CD4-positive, alpha-beta T cell treated with Interleukin-12 subunit alpha and Interleukin-12 subunit beta, for 1 hour (primary cell): ENCODE results near the gene TSPAN32.

Experiments used
- DNase-seq: peaks from one replicate; pipeline ENCODE4 v3.0.0-alpha.2; 2020

Gene TSPAN32

GRCh38 chr11:2304506-2305139 is 2.8 kb downstream of the TSPAN32 start:
- DNase-seq: no peak

GRCh38 chr11:2305140-2305778 is 3.4 kb downstream of the TSPAN32 start:
- DNase-seq: peak; percentile 82

DNA sequence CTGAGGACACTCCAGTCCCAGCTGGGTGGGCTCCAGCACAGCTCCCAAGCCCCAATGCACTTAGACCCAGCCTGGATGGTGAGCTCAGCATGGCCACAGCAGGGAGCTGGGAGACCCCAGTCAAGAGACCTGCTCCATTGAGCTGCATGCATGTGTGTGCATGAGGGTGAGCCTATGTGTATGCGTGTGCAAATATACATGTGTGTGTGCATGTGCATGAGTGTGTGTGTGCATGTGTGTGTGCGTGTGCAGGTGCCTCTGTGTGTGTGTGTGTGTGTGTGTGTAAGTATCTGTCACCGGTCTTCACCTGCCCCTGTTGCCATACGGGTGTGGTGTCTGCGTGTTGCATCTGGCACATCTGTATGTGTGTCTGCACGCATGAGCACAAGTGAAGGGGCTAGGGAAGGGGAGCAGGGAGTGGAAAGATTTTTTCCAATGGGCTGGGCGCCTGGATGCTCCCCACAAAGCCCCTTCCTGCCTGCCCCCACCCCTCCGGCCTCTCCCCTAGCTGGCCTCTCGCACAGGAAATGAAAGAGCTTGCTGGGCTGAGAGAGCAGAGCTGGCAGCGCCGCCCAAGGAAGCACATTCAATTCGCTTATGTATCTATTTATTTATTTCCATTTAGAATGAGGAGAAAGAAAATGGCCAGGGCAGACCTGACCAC is 4.1 kb downstream of the TSPAN32 start:
- peak; percentile 21 for DNase-seq

DNA sequence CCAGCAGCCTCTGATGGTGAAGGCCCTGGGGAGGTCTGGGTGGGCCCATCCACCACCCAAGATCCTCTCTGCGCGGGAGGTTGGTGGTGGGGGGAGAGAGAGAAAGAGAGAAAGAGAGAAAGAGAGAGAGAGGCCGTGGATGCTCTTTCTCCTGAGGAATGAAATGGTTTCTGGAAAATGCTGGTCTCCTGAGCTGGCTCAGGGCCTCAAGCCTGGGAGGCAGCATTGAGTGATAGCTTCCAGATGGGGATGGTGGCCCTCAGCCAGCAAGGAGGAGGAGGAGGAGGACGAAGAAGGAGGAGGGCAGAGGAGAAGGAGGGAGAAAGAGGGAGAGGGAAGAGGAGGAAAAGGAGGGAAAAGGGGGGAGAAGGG is 4.6 kb downstream of the TSPAN32 start:
- DNase-seq: no peak

GRCh38 chr11:2306877-2307500 is 5.2 kb downstream of the TSPAN32 start:
- DNase-seq: no peak

GRCh38 chr11:2307501-2308331 is 5.9 kb downstream of the TSPAN32 start:
- DNase-seq: no peak

GRCh38 chr11:2308713-2309112 is 6.9 kb downstream of the TSPAN32 start:
- no peak for DNase-seq

- DNase-seq: no peak
These were observed 7.6 kb downstream of the TSPAN32 start for GRCh38 chr11:2309251-2310072.

DNA sequence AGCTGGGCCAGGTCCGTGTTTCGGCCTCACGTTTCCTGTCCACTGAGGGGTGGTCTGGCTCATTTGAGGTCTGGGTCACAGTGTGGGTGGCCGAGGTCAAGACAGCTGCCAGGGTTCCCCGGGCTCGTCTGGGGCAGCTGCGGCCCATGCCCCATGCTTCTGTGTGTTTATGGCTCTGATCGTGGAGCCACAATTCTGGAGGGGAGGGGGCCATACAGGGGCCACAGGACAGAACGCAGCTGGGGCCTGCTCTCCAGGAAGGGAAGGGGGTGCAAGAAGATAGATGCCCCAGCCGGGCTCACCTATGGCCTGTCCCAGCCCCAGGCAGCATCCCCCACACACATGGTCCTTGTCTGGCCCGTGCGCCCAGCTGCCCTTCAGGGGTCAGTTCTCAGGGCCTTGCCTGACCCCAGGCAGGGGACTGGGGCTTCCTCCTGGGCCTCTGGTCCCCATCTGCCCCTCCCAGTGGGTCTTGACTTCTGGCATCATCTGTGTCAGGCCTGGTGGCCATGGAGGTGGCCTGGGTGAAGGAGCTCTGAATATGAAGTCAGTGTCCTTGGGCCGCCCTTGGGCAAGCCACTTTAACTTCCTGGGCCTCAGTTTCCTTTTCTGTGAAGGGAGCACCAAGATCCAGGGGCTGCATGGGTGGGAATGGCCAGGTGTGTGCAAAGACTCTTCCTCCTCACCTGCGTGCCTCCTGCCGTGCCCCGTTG is 8.4 kb downstream of the TSPAN32 start:
- no peak for DNase-seq

GRCh38 chr11:2310786-2311352 is 9.1 kb downstream of the TSPAN32 start:
- no peak for DNase-seq

DNA sequence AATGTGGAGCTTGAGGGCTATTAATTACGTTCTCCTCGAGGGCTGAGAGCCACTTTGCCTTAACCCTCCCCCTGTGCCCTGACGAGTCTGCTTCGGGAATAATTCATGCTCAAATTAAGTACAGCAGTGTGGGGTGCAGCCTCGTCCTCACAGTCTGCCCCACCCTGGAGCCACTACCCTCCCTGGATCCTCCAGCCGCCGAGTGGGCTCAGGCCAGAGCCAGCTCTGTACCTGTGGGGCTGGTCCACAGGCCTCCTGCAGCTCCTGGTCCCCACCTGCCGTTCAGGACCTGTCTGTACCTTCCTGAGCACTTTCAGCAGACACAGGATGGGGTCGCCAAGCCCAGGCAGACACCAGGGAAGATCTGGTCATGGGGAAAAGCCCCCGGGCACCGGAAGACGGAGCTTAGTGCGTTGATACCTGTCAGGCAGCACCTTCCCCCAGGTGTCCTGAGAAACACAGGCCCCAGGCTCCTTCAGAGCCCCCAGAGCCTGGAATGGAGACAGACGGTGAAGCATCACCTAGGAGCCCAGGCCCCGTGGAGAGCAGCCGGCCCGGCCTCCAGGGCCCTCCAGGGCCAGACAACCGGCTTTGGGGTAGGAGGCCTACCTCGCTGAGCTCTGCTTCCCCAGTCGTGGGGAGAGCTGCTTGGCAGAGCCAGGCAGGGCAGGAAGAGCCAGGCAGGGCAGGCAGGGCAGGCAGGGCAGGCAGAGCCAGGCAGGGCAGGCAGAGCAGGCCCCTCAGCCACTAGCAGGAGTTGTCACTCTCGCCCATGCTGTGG is 9.7 kb downstream of the TSPAN32 start:
- no peak for DNase-seq

DNA sequence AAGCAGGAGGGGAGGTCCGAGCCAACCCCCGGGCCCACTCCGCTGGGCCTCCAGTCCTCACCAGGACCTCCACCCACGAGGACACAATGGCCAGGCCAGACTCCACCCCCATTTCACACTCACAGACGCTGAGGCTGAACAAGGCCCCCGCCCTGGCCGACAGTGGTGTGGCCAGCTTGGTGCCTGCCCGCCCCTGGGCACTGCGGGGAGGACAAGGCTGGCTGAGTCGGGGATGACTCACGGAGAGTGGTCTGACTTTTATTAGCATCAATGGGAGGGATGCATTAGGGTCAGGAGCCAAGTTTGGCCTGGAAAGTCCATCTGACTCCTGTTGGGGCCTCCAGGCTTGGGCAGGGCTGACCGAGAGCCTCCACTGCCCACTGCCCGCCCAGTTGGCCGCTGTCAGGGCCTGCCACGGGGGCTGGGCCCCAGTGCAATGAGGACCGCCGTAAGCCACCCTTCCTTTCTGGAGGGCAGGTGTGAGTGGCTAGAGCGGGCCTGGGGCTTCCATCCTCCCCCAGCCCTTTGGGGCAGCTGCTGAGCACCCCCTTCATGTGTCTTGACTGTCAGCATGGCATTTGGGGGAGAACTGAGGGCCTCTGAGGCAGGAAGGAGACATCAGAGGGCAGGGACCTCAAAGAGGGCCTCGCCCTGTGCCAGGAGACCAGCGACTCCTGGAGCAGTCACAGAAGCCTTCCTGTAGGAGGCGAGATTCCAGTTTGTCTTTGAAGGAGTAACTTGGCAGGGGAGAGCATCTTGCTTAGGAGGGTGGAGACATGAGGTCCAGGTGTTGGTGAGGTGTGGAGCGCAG is 10.6 kb downstream of the TSPAN32 start:
- DNase-seq: no peak

- no peak for DNase-seq
These were observed 11.5 kb downstream of the TSPAN32 start for GRCh38 chr11:2313051-2313951.

- no peak for DNase-seq
These were observed 12.3 kb downstream of the TSPAN32 start for GRCh38 chr11:2314136-2314524.

GRCh38 chr11:2314525-2315394 is 12.9 kb downstream of the TSPAN32 start:
- no peak for DNase-seq

DNA sequence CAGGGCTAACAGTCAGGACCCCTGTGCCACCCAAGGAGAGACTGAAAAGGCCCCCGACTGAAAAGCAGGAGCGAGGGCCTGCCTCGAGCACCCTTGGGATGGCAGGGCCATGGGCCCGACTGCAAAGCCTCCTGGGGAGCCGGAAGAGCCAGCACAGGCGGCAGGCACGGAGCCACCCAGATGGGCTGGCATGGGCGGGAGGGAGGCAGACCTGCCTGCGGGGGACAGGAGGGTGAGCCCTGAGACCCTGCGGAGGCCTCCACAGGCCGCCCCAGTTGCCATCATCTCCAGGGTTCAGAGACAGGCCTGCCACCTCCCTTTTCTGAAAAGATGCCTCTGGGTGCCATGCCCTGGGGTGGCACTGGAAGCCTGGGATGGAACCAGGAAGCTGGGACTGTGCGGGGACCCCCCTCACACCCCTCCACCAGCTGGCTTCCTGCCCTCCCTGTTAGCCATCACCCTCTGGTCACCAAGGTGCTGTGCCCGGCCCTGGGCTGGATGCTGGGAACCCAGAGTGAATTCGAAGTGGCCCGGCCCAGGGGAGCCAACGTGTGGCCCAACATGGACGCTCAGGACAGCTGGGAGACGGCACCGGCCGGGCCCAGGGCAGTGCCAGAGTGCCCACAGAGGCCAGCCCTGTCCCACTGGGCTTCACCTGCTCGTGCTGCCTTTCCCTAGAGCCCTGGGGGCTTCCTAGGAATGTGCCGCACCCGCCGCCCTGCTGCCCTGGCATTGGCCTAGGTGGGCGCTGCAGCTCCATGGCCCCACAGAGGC is 13.8 kb downstream of the TSPAN32 start:
- DNase-seq: no peak
